Natural killer cell (primary cell): Measurements from ENCODE around the gene TULP1. TPM values are rescaled to one million over a fixed set of nuclear protein-coding genes. Genes with fewer than 3 reads are reported as not detected.
"Not testable (repeated sequence)": the region's sequence is repeated elsewhere in the genome, so short reads cannot be mapped to it uniquely, and the experiment has no call there.

ENCODE experiments used
- ATAC-seq, 3 donors: fragments of 150-1000 bp in 2 of 3; fragments of 200-7000 bp in 1 of 3; cut with Tn5 transposase; 1 replicate in 1 of 3; 2 replicates in 2 of 3; pipeline ENCODE4 v1.10.0; 2021; ENCODE audit warnings: mild to moderate bottlenecking in 2 of 3, moderate library complexity in 2 of 3
- DNase-seq, 2 donors: peaks; one replicate each; pipeline versions ENCODE4 v3.0.0 to v3.0.0-alpha.2; 2013 to 2021; ENCODE audit warnings: mixed read lengths in 1 of 2
- H3K27ac ChIP-seq: one replicate; pipeline ENCODE4 v1.5.1; 2013; ENCODE audit warnings: mild to moderate bottlenecking, low read length
- H3K27me3 ChIP-seq: one replicate; pipeline ENCODE4 v1.6.1; 2013; ENCODE audit warnings: low read length; ENCODE audit not compliant: control insufficient read depth, insufficient read depth
- H3K36me3 ChIP-seq: one replicate; pipeline ENCODE4 v1.6.1; 2013; ENCODE audit warnings: low read length; ENCODE audit not compliant: control insufficient read depth, insufficient read depth
- H3K4me1 ChIP-seq: one replicate; pipeline ENCODE4 v1.6.1; 2013; ENCODE audit warnings: low read length; ENCODE audit not compliant: control insufficient read depth, insufficient read depth
- H3K4me3 ChIP-seq: one replicate; pipeline ENCODE4 v1.5.1; 2013; ENCODE audit warnings: low read length
- H3K9me3 ChIP-seq: one replicate; pipeline ENCODE4 v1.6.1; 2013; ENCODE audit warnings: low read length; ENCODE audit not compliant: control insufficient read depth, insufficient read depth
- H3K27ac Mint-ChIP-seq, 2 donors: one replicate each; pipeline ENCODE4 v1.8.0; 2022; ENCODE audit warnings: mild to moderate bottlenecking in 2 of 2, mixed read lengths in 2 of 2, moderate library complexity in 1 of 2
- H3K27me3 Mint-ChIP-seq, 2 donors: one replicate each; pipeline ENCODE4 v1.8.0; 2022; ENCODE audit warnings: low read depth in 2 of 2, mixed read lengths in 2 of 2
- H3K36me3 Mint-ChIP-seq: one replicate; pipeline ENCODE4 v1.8.0; 2022; ENCODE audit warnings: mixed read lengths
- H3K4me1 Mint-ChIP-seq, 2 donors: one replicate each; pipeline ENCODE4 v1.8.0; 2022; ENCODE audit warnings: mixed read lengths in 2 of 2
- H3K4me3 Mint-ChIP-seq: one replicate; pipeline ENCODE4 v1.8.0; 2022; ENCODE audit warnings: mild to moderate bottlenecking, moderate library complexity, mixed read lengths
- H3K9me3 Mint-ChIP-seq, 2 donors: one replicate each; pipeline ENCODE4 v1.8.0; 2022; ENCODE audit warnings: mixed read lengths in 2 of 2
- CTCF ChIP-seq: fragments of 200-600 bp; IDR thresholded peaks from one replicate; pipeline ENCODE4 v1.8.0; 2022; ENCODE audit warnings: antibody characterized with exemption
- WGBS: methylation state at CpG from one replicate; pipeline ENCODE4 v1.1.7; 2013; ENCODE audit warnings: missing lambda C conversion rate; ENCODE audit not compliant: insufficient coverage; 5-methylcytosine and 5-hydroxymethylcytosine counted together
- intact Hi-C: fragments of 100-400 bp; cut with micrococcal nuclease; formaldehyde crosslinking; loops from one replicate; pipeline ENCODE4 v1.14.2; 2022
- total RNA-seq, 4 donors: library from RNA; stranded (reverse); fragments of 120-200 nt in 1 of 4; gene quantifications; one replicate each; pipeline versions ENCODE4 v1.2.3 to v1.2.4, GENCODE V29; 2013 to 2022

The TULP1 gene
- total RNA-seq, 3 donors from 2014 or later (not counting 1 experiment from before 2014, with no cell fraction given): not detected

GRCh38 chr6:35543459-35544193, 30.9 kb upstream of the TULP1 start:
- Mint-ChIP-seq H3K4me1 (no peaks in the 10 kb centered on the region), H3K27me3 (peaks cover 0 to 3% of the 10 kb centered on the region in 2 donors), H3K4me3 (no peak overlapping the region), H3K27ac (no peak overlapping the region), H3K9me3 (no peaks in the 10 kb centered on the region), H3K36me3 (no peaks in the 10 kb centered on the region)
- ATAC-seq (no peak), DNase-seq (no peak)
- intact Hi-C loops: no loop called here
- Histone ChIP-seq H3K36me3 (no peaks in the 10 kb centered on the region), H3K27me3 (no peaks in the 10 kb centered on the region), H3K4me1 (no peaks in the 10 kb centered on the region), H3K27ac (no peak overlapping the region), H3K9me3 (no peaks in the 10 kb centered on the region), H3K4me3 (no peak overlapping the region)
- 92% methylated on average over 14 of the region's 16 CpGs for WGBS
- no peak for TF ChIP-seq CTCF

- H3K9me3 ChIP-seq: no peaks in the 10 kb centered on the region
- no peaks in the 10 kb centered on the region for H3K4me1 Mint-ChIP-seq
- no peak overlapping the region for H3K4me3 Mint-ChIP-seq
- no peaks in the 10 kb centered on the region for H3K27me3 Mint-ChIP-seq
- no peaks in the 10 kb centered on the region for H3K4me1 ChIP-seq
- no peaks in the 10 kb centered on the region for H3K9me3 Mint-ChIP-seq
- TF ChIP-seq CTCF: no peak
- no peak overlapping the region for H3K4me3 ChIP-seq
- H3K36me3 ChIP-seq: no peaks in the 10 kb centered on the region
- H3K27ac ChIP-seq: no peak overlapping the region
- ATAC-seq (no peak), DNase-seq (no peak)
- intact Hi-C loops: no loop called here
- no peaks in the 10 kb centered on the region for H3K36me3 Mint-ChIP-seq
- no peaks in the 10 kb centered on the region for H3K27me3 ChIP-seq
- WGBS: 94% methylated on average over 2 of the region's 2 CpGs
- no peak overlapping the region for H3K27ac Mint-ChIP-seq
Observed at GRCh38 chr6:35541836-35542235, 29.1 kb upstream of the TULP1 start.

- WGBS: 97% methylated on average over 3 of the region's 3 CpGs
- H3K4me1 Mint-ChIP-seq: peaks cover 0 to 5% of the 10 kb centered on the region in 2 donors
- H3K9me3 Mint-ChIP-seq: no peaks in the 10 kb centered on the region
- Histone ChIP-seq H3K36me3 (no peaks in the 10 kb centered on the region), H3K4me1 (no peaks in the 10 kb centered on the region), H3K4me3 (no peak overlapping the region), H3K27ac (no peak overlapping the region), H3K27me3 (no peaks in the 10 kb centered on the region), H3K9me3 (no peaks in the 10 kb centered on the region)
- H3K27me3 Mint-ChIP-seq: peaks cover 0 to 7% of the 10 kb centered on the region in 2 donors
- no peaks in the 10 kb centered on the region for H3K36me3 Mint-ChIP-seq
- DNase-seq (no peak), ATAC-seq (no peak)
- no peak overlapping the region for H3K4me3 Mint-ChIP-seq
- intact Hi-C loops: no loop called here
- no peak for TF ChIP-seq CTCF
- H3K27ac Mint-ChIP-seq: no peak overlapping the region
Observed at GRCh38 chr6:35539223-35539622, 26.5 kb upstream of the TULP1 start.

- ATAC-seq, H3K4me3 ChIP-seq, H3K4me1 ChIP-seq, H3K27me3 Mint-ChIP-seq, H3K36me3 Mint-ChIP-seq, H3K9me3 ChIP-seq, H3K27me3 ChIP-seq, H3K27ac Mint-ChIP-seq, H3K27ac ChIP-seq, H3K4me1 Mint-ChIP-seq, H3K36me3 ChIP-seq, DNase-seq, intact Hi-C loops, H3K9me3 Mint-ChIP-seq, H3K4me3 Mint-ChIP-seq: not testable (repeated sequence)
- 90% methylated on average over 6 of the region's 6 CpGs for WGBS
Observed at GRCh38 chr6:35535847-35536246, 23.2 kb upstream of the TULP1 start.
